Retinal pigment epithelial cell (primary cell): ENCODE measurements around the gene NDUFB2.
"Not testable (repeated sequence)": the region's sequence is repeated elsewhere in the genome, so short reads cannot be mapped to it uniquely, and the experiment has no call there.

ENCODE experiments used
- DNase-seq: peaks from one replicate; pipeline ENCODE4 v3.0.0-alpha.2; 2010; ENCODE audit warnings: low read depth
- H3K4me3 ChIP-seq: 2 replicates; pipeline ENCODE4 v1.5.1; 2011; ENCODE audit warnings: mild to moderate bottlenecking, low read length, control low read depth, moderate library complexity
- CTCF ChIP-seq: conservative IDR thresholded peaks from 2 replicates; pipeline ENCODE4 v1.5.1; 2011; ENCODE audit warnings: low read depth, low read length, control low read depth, inconsistent platforms

Gene NDUFB2

GRCh38 chr7:140654661-140655060, 41.8 kb upstream of the NDUFB2 start:
- TF ChIP-seq CTCF: no peak
- DNase-seq: no peak
- H3K4me3 ChIP-seq: no peak overlapping the region

- H3K4me3 ChIP-seq: no peak overlapping the region
- no peak for TF ChIP-seq CTCF
Measured at GRCh38 chr7:140655511-140656408, 40.7 kb upstream of the NDUFB2 start.

GRCh38 chr7:140656548-140657515, 39.7 kb upstream of the NDUFB2 start:
- no peak for DNase-seq

More at GRCh38 chr7:140655511-140656408, 40.7 kb upstream of the NDUFB2 start:
- DNase-seq: no peak

DNA sequence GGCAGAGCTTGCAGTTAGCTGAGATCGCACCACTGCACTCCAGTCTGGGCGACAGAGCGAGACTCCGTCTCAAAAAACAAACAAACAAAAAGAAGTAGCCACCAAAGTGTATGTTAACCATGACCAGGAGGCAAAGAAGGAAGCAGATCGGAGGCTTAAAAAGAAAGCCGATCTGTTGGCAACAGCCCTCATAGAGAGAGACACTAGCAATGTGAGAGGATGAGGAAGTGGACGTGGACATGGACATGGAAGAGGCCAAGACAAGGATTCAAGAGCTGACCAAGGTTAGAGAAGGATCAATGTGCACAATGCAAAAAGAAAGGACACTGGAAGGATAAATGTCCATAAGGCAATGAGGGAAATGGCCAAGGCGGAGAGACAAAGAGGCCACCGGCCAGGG, 38.6 kb upstream of the NDUFB2 start:
- no peak for TF ChIP-seq CTCF
- H3K4me3 ChIP-seq: no peak overlapping the region
- no peak for DNase-seq

More at GRCh38 chr7:140656548-140657515, 39.7 kb upstream of the NDUFB2 start:
- TF ChIP-seq CTCF: no peak
- H3K4me3 ChIP-seq: no peak overlapping the region

- TF ChIP-seq CTCF: no peak
- DNase-seq: no peak
- no peak overlapping the region for H3K4me3 ChIP-seq
Measured at GRCh38 chr7:140659856-140660255, 36.7 kb upstream of the NDUFB2 start.

DNA sequence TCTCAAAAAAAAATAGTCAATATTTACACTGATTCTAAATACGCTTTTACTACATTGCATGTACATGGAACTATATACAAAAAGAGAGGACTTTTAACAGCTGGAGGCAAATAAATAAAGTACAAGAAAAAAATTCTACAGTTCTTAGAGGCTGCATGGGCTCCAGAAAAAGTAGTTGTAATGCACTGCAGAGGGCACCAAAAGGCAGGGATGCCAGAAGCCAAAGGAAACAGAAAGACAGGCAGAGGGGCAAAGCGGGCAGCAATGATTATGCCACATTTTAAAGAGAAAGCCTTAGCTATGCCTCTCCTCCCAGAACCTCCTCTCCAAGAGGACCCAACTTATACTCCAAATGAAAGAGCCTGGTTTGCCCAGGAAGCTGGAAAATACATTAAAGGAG, 35.4 kb upstream of the NDUFB2 start:
- peak; percentile 19 for TF ChIP-seq CTCF
- DNase-seq: no peak
- no peak overlapping the region for H3K4me3 ChIP-seq

- not testable (repeated sequence) for H3K4me3 ChIP-seq, DNase-seq
Measured at GRCh38 chr7:140662938-140663337, 33.6 kb upstream of the NDUFB2 start.
